HPDE6-E6E7 (cell line): ENCODE data around the gene LIG3.
"Not testable (repeated sequence)": the region's sequence is repeated elsewhere in the genome, so short reads cannot be mapped to it uniquely, and the experiment has no call there.

ENCODE experiments used
- DNase-seq: peaks from one replicate; pipeline ENCODE4 v3.0.0; 2011; ENCODE audit warnings: missing footprints; ENCODE audit errors: extremely low spot score

LIG3 gene

DNA sequence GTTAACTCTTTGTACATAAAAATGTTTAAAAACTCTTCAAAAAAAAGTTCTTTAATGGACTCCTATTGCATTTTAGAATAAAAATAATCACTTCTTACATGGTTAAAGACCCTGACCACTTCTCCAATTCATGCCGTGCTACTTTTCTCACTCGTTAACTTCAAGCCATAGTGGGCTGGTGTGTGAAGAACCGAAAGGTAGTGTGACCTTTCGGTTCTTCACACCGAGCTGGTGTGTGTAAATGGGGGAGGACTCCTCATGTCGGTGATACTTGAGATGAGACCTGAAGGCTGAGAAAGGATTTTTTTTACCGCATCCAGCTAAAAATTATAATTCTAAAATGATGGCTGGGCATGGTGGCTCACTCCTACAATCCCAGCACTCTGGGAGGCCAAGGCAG, 61.1 kb downstream of the LIG3 start:
- DNase-seq, result no peak

- DNase-seq, result no peak
These were observed 63.9 kb downstream of the LIG3 start for GRCh38 chr17:35044181-35044580.

GRCh38 chr17:35045458-35045979, 65.2 kb downstream of the LIG3 start:
- DNase-seq, result not testable (repeated sequence)

GRCh38 chr17:35046245-35046644, 65.9 kb downstream of the LIG3 start:
- no peak for DNase-seq

- peak; percentile 71 for DNase-seq
These were observed 66.5 kb downstream of the LIG3 start for GRCh38 chr17:35046740-35047283.

DNA sequence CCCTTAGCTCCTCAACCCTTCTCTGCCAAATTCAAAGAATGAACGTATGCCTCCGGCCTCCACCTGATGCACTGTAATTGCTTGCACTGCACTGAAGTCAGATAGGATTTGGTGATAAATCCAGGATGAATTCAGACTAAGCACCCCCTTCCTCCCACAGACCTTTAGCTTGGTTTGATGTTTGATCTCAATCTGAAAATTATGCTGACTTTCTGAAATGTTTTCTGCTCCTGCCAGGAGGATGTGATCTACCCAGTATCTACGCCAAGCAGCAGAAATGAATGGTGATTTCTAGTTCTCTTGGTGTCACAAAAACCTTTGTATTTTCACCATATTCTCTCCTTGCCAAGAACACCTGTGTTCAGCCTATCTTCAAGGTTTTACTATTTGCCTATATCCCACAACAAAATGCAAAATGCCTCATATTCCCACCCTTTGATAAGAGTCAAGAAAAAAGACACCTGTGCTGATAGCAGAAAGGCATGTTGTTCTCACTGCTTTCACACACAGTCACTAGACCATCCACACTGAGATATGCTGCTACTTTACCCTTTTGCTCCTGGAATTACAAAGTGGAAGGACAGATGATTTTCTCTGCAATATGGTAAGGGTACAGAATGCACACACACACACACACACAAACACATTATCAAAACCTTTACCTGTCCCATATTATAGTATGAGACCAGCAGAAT, 68.5 kb downstream of the LIG3 start:
- no peak for DNase-seq

DNA sequence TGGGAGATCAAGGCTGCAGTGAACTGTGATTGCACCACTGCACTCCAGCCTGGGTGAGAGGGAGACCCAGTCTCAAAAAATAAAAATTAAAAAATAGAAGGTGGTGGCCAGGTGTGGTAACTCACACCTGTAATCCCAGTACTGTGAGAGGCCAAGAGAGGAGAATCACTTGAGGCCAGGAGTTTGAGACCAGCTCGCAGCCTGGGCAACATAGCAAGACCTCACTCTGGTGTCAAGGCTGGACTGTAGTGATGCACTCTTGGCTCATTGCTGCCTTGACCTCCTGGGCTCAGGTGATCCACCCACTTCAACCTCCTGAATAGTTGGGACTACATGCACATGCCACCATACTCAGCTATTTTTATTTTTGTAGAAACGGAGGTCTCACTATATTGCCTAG, 69.9 kb downstream of the LIG3 start:
- DNase-seq, result no peak

GRCh38 chr17:35051183-35051578, 70.9 kb downstream of the LIG3 start:
- DNase-seq, result no peak

DNA sequence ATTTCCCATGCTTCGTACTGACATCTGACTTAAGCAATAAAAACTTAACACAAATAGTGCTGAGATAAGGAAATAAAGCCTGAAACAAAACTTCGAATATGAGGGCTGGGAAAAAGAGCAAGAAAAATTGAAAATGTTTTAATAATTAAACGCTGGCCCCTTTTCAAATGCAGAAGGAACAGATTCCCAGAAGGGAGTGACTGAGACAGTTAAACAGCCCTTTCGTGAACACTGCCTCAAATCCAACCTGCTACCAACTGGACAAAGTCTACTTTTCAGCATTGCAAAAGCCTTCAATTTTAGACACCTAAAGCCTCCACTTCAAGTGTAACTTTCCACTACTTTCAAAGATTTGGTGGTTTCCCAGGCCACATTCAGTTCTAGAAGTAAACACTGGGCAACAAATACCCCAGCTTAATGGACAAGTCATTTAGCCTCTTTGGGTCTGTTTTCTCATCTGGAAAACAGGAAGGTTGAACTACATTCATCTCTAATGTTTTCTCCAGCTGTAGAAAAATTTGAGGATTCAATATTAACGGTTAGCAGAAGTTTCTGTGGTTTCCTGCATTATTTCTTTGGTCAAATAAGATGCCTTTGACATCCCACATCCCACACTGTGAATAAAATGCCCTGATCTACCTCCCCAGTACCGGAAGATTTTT, 71.4 kb downstream of the LIG3 start:
- no peak for DNase-seq

DNA sequence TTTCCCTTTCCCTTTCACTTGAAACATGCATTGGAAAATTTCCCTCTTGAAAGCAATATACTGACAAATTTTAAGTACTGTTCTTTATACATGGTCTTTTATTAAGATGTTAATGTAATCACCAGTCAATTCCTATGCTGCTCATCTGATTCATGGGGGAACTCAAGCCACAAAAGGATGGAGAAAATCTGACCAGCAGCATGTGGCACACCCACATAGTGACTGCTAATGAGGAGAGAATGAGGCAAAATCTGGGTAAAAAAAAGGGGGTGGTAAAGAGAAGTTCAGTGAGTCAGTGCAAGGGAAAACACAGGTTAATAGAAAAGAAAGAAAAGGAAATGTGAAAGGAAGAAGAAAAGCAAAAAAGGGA, 71.9 kb downstream of the LIG3 start:
- DNase-seq, result no peak

- DNase-seq, result no peak
These were observed 72.5 kb downstream of the LIG3 start for GRCh38 chr17:35052780-35053179.

GRCh38 chr17:35053204-35053603, 72.9 kb downstream of the LIG3 start:
- DNase-seq, result no peak

DNA sequence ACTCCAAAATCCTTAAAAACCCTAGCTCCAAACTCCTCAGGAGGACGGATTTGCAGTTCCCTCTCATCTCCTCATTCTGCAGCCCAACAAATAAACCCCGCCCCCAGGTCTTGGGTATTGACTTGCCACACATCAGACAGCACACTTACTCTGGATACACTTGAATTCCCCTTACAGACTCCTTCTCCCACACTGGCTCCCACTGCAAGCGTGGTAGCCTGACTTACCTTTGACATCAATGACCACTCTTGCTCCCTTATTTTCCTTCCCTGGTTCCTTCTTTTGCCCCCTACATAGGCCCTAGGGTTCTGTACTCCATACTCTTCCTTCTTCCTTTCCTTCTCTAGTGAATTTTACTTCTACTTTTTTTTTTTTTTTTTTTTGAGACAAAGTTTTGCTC, 75.7 kb downstream of the LIG3 start:
- DNase-seq, result no peak

DNA sequence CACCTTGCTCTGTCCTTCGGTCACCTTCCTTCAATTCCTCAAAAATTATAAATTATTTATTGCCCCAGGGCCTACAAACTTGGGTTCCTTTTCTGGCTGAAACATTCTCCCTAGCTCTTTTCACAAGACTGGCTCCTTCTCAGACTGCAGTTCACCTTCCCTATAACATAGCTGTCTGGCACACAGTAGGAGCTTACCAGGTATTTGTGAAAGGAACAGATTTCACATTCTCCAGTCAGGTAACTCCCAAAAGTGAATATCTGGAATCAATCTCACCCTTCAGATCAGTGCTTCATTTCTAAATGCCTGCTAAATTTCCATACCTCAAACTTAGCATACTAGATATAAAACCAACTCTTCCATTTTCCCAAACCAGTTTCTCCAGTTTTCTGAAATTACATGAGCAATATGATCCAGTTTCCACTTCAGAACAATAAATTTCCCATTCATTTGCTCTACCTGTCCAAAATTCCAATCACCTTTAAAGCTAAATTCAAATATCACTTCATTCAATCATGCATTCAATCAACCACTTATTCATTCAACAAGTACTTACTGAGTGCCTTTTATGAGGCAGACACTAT, 77.1 kb downstream of the LIG3 start:
- DNase-seq, result no peak
